Lung (tissue), 12 donors: Measurements from ENCODE around the gene OR12D1. TPM values are rescaled to one million over a fixed set of nuclear protein-coding genes. Genes with fewer than 3 reads are reported as not detected.
"Not testable (repeated sequence)": the region's sequence is repeated elsewhere in the genome, so short reads cannot be mapped to it uniquely, and the experiment has no call there.

Experiments
- ATAC-seq: fragments of 200-7000 bp; cut with Tn5 transposase; one replicate; pipeline ENCODE4 v1.9.1; 2020; ENCODE audit warnings: moderate number of reproducible peaks; ENCODE audit not compliant: insufficient read depth, low FRiP score
- DNase-seq, 3 donors: peaks; one replicate each; pipeline ENCODE4 v3.0.0-alpha.2; 2013 to 2017
- H3K27ac ChIP-seq, 2 donors: one replicate each; pipeline ENCODE4 v1.5.1; 2013; ENCODE audit warnings: mild to moderate bottlenecking in 2 of 2, moderate library complexity in 2 of 2, control low read depth in 1 of 2, inconsistent platforms in 1 of 2, low read depth in 1 of 2, low read length in 1 of 2
- H3K27me3 ChIP-seq, 3 donors: one replicate each; pipeline ENCODE4 v1.5.1; 2013; ENCODE audit warnings: low read length in 2 of 3; ENCODE audit not compliant: control insufficient read depth in 3 of 3, insufficient read depth in 3 of 3
- H3K36me3 ChIP-seq, 4 donors: one replicate each; pipeline ENCODE4 v1.5.1; 2013; ENCODE audit warnings: low read length in 4 of 4, mild to moderate bottlenecking in 1 of 4, moderate library complexity in 1 of 4; ENCODE audit not compliant: control insufficient read depth in 4 of 4, insufficient read depth in 4 of 4
- H3K4me1 ChIP-seq, 5 donors: one replicate each; pipeline ENCODE4 v1.5.1; 2013; ENCODE audit warnings: low read length in 5 of 5, mild to moderate bottlenecking in 2 of 5, moderate library complexity in 1 of 5; ENCODE audit not compliant: control insufficient read depth in 5 of 5, insufficient read depth in 5 of 5
- H3K4me3 ChIP-seq: one replicate; pipeline ENCODE4 v1.5.1; 2013; ENCODE audit warnings: mild to moderate bottlenecking, control low read depth, moderate library complexity
- H3K9ac ChIP-seq, 2 donors: one replicate each; pipeline ENCODE4 v1.5.1; 2013; ENCODE audit warnings: low read length in 2 of 2, control low read depth in 1 of 2; ENCODE audit not compliant: insufficient read depth in 1 of 2
- H3K9me3 ChIP-seq, 4 donors: one replicate each; pipeline ENCODE4 v1.5.1; 2013; ENCODE audit warnings: low read length in 3 of 4, mild to moderate bottlenecking in 1 of 4, moderate library complexity in 1 of 4; ENCODE audit not compliant: control insufficient read depth in 4 of 4, insufficient read depth in 3 of 4
- CTCF ChIP-seq: IDR thresholded peaks from 2 replicates; pipeline ENCODE4 v1.5.1; 2012; ENCODE audit warnings: mild to moderate bottlenecking; ENCODE audit errors: control extremely low read depth, extremely low read depth
- WGBS, 2 donors: extraction: QIAGEN DNeasy Blood & Tissue Kit; methylation state at CpG; one replicate each; pipeline ENCODE4 v1.1.7; 2013; 5-methylcytosine and 5-hydroxymethylcytosine counted together
- polyA plus RNA-seq, 2 donors: library from polyadenylated mRNA; stranded (reverse); fragments of 200-250 nt; gene quantifications; one replicate each; pipeline ENCODE4 v1.2.1, GENCODE V29; 2013
- total RNA-seq, 2 donors: library from RNA; depleted of rRNA in 1 of 2; stranded (reverse); fragments of >200 nt in 1 of 2; gene quantifications; one replicate each; pipeline ENCODE4 v1.2.1, GENCODE V29; 2014 to 2021
- donor health status: control.
- donor health status: control.
- donor health status: Bipolar disorder and iron deficiency.
- donor health status: healthy.
- donor health status: DM: yes; HTN: yes; CAD: no.

Gene OR12D1
- total and polyA plus RNA-seq, 4 donors = not detected

GRCh38 chr6:29426654-29427053 is 11.9 kb downstream of the OR12D1 start:
- H3K27me3 ChIP-seq = no peaks in the 10 kb centered on the region
- no peaks in the 10 kb centered on the region for H3K36me3 ChIP-seq
- ATAC-seq = no peak
- no peak overlapping the region for H3K9ac ChIP-seq
- H3K27ac ChIP-seq = no peak overlapping the region
- H3K4me3 ChIP-seq = no peak overlapping the region
- TF ChIP-seq CTCF = no peak
- no peak for DNase-seq
- WGBS, 2 donors = 87 to 91% methylated on average over 3 of the region's 3 CpGs
- H3K4me1 ChIP-seq = no peaks in the 10 kb centered on the region
- H3K9me3 ChIP-seq = no peaks in the 10 kb centered on the region

GRCh38 chr6:29436730-29437129 is 22.0 kb downstream of the OR12D1 start:
- not testable (repeated sequence) for H3K36me3 ChIP-seq, ATAC-seq, DNase-seq, H3K27me3 ChIP-seq, H3K27ac ChIP-seq, H3K9ac ChIP-seq, H3K9me3 ChIP-seq, H3K4me1 ChIP-seq, H3K4me3 ChIP-seq
- 69 to 72% methylated on average over 18 of the region's 18 CpGs for WGBS, 2 donors

- H3K9me3 ChIP-seq = no peaks in the 10 kb centered on the region
- DNase-seq (no peak), ATAC-seq (no peak)
- no peak for TF ChIP-seq CTCF
- no peaks in the 10 kb centered on the region for H3K36me3 ChIP-seq
- no peak within 1 kb of the TSS for H3K9ac ChIP-seq
- H3K4me1 ChIP-seq = no peaks in the 10 kb centered on the region
- peaks cover 0 to 3% (median 0%) of the 10 kb centered on the region in 3 donors for H3K27me3 ChIP-seq
- H3K27ac ChIP-seq = no peak within 1 kb of the TSS
- no peak within 1 kb of the TSS for H3K4me3 ChIP-seq
Observed at GRCh38 chr6:29439006-29439405, 24.3 kb downstream of the OR12D1 start, which contains the start of gene OR10C1. OR10C1 (plus strand) TSS chr6:29439306; CDS start chr6:29440016, 710 bp downstream.

- no peak for TF ChIP-seq CTCF
- DNase-seq (peak in 2 of 3 donors; percentile 5 to 50), ATAC-seq (no peak)
- Histone ChIP-seq H3K27me3 (no peaks in the 10 kb centered on the region), H3K9ac (no peak overlapping the region), H3K36me3 (no peaks in the 10 kb centered on the region), H3K4me1 (no peaks in the 10 kb centered on the region), H3K4me3 (no peak overlapping the region), H3K27ac (no peak overlapping the region), H3K9me3 (peaks cover 0 to 2% (median 0%) of the 10 kb centered on the region in 4 donors)
- WGBS, 2 donors = 81 to 88% methylated on average over 1 of the region's 1 CpG
Observed at GRCh38 chr6:29442719-29443118, 28.0 kb downstream of the OR12D1 start.

- H3K36me3 ChIP-seq, H3K27me3 ChIP-seq, H3K4me3 ChIP-seq, H3K9me3 ChIP-seq, H3K9ac ChIP-seq, H3K4me1 ChIP-seq, ATAC-seq, DNase-seq, H3K27ac ChIP-seq: not testable (repeated sequence)
- WGBS, 2 donors = 75 to 91% methylated on average over 1 of the region's 1 CpG
Observed at GRCh38 chr6:29444031-29444430, 29.3 kb downstream of the OR12D1 start.
